HG03520 (cell line): Measurements from ENCODE around the gene ARHGAP42.

Source experiments
- ATAC-seq: cut with Tn5 transposase; IDR thresholded peaks from one replicate; pipeline ENCODE4 v1.9.1; 2021; ENCODE audit warnings: mild to moderate bottlenecking, moderate library complexity; ENCODE audit not compliant: unreplicated experiment

The ARHGAP42 gene

GRCh38 chr11:100903284-100903683 is 216.2 kb downstream of the ARHGAP42 start:
- no peak for ATAC-seq

GRCh38 chr11:100905684-100906083 is 218.6 kb downstream of the ARHGAP42 start:
- ATAC-seq: no peak

GRCh38 chr11:100908746-100909145 is 221.7 kb downstream of the ARHGAP42 start:
- ATAC-seq: peak; percentile 48

DNA sequence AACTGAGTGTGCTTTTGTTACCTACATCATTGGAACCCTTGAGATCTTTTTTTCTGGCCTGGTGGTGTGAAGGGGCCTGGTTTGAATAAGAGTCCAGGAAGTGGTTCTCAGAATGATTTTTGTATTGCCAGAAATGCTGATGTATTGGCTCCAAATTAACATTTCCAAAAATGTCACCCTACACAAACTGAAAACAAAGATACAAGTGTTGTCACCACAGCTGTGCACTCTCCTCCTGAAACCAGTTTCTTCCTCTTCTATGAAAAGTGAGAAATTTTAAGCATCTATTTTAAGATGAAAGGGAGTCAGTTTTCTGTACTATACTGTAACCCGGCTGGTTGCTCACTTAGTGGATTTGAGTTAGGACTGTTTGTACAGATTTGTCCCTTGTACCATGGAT is 223.7 kb downstream of the ARHGAP42 start:
- ATAC-seq: peak; percentile 91

DNA sequence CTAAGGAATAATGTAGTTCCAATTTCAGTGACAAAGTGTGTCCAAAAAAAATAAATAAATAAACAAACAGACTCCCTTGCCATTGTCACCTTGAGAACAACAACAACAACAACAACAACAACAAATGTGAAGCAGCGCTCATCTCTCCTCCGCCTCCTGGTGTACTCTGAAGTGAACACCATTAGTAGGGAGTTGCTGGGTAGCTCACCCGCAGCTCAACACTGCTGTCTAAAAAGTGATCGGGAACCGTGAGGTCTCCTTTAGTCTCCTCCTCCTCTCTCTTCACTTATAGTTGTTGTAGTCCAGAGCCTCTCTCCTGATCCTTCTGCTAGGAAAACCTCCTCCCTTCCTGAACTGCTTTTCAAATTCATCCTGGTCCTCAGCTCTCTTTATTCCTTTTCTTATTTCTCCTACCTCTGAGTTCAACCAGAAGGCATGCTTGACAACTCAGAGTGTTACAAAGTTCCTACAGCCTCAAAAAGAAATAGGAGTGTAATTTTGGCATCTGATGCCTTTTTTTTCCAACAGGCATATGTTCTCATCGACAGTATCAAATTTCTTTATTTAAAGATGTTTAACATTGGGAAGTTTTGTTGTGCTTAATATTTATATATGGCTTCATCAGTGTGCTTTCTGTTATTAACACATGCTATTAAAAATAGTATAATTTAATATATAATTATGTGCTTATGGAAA is 227.5 kb downstream of the ARHGAP42 start:
- ATAC-seq: no peak

- no peak for ATAC-seq
Observed at GRCh38 chr11:100918551-100919500, 231.7 kb downstream of the ARHGAP42 start.

GRCh38 chr11:100920593-100920992 is 233.5 kb downstream of the ARHGAP42 start:
- no peak for ATAC-seq

DNA sequence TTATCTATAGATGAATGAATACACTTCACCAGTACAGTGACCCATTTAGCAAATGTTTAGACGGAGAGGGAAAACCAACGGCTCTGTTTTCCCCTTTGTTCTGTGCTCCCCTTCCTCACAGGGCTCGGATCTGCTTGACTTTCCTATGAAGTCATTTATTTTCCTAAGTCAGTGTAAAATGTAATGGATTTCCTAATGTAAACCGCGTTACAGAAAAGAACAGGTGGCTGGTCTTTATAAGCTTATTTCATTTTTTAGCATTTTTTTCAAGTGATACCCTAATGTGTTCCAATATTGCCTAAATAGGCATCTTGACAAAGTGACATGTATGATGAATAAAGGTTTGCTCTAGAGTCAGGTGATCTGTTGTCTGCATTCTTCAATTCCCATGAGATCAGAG is 235.0 kb downstream of the ARHGAP42 start:
- ATAC-seq: no peak

DNA sequence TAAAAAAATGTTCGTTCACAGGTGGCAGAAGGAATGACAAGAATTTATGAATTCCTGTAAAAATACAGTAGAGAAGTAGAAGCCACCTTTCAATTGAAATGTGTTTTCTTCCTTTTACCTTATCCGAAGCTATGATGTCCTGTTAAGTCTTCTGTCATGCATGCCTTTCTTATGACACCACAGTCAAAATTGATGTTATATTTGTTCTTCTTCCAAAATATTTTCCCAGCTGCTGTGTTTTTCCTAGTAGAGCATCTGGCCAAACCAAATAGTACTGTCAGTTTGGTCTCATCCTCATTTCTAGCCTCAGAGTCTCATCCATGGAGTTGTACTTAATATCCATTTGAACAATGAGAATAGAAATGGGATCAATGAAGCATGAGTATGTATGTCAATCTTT is 236.5 kb downstream of the ARHGAP42 start:
- ATAC-seq: no peak

- ATAC-seq: peak; percentile 86
Observed at GRCh38 chr11:100925935-100926334, 238.8 kb downstream of the ARHGAP42 start.

GRCh38 chr11:100927579-100927978 is 240.5 kb downstream of the ARHGAP42 start:
- ATAC-seq: no peak

- no peak for ATAC-seq
Observed at GRCh38 chr11:100928426-100928825, 241.3 kb downstream of the ARHGAP42 start.

GRCh38 chr11:100929377-100929776 is 242.3 kb downstream of the ARHGAP42 start:
- peak; percentile 66 for ATAC-seq

GRCh38 chr11:100930185-100930778 is 243.2 kb downstream of the ARHGAP42 start:
- ATAC-seq: no peak

GRCh38 chr11:100932474-100933100 is 245.5 kb downstream of the ARHGAP42 start:
- ATAC-seq: peak; percentile 43

DNA sequence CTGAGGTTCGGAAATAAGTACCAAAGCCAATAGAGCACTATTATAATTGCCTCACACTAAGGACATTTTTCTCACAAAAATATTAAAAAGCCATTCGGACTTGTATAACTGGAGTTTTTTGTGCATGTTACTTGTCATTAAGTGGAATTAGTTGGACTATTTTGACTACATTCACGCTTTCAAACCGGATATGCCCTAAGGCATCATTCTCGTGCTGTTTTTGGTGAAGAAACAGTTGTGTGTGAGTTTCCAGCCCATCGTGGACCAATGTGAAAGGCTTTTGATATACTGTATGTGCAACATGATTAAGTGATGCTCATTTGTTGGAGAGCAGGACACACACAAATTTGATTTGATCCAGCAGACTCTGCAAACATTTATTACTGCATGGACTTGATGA is 249.7 kb downstream of the ARHGAP42 start:
- ATAC-seq: no peak

DNA sequence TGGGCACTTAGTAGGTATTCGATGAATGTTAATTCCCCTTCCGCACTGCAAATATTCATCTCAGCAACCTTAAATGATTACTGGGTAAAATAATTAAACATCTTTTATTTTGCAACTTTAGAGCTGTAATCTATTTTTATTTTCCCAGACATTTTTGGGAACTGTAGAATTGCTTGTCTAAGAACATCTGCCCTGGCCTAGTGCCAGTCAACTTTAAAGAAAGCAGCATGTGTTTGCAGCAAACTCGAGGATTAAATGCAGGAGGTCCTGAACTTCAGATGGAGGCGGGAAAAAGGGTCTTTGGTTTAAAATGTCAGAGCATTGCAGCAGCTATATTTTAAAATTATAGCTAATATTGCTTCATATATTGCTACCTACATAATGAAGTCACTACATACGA is 252.5 kb downstream of the ARHGAP42 start:
- no peak for ATAC-seq

- no peak for ATAC-seq
Observed at GRCh38 chr11:100940111-100940510, 253.0 kb downstream of the ARHGAP42 start.

GRCh38 chr11:100941033-100941432 is 253.9 kb downstream of the ARHGAP42 start:
- ATAC-seq: no peak

- no peak for ATAC-seq
Observed at GRCh38 chr11:100942016-100942415, 254.9 kb downstream of the ARHGAP42 start.

DNA sequence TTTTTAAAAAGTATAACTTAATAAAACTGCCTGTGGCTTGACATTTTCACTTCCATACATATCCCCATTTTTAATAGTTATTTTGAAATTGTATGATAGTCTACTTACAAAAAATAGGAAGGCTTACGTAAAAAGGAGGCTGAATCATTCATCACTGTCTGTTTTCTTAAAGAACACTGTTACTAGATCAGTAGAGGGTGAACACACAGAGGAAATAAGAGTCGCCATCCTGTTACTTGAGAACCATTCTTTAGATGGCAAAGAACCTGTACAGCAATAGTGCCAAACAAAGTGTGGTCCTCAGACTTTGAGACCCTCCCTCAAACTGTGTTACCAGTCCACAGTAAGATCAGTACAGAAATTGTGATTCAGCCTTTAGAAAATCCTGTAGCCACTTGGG is 261.8 kb downstream of the ARHGAP42 start:
- ATAC-seq: no peak
